Raji (cell line): ENCODE measurements around the gene PPP1R36.

Experiments
- POLR2A ChIP-seq: IDR thresholded peaks from 2 replicates; pipeline ENCODE4 v1.6.1; 2011; ENCODE audit warnings: low read depth, low read length, control low read depth; ENCODE audit not compliant: insufficient read depth

The PPP1R36 gene

DNA sequence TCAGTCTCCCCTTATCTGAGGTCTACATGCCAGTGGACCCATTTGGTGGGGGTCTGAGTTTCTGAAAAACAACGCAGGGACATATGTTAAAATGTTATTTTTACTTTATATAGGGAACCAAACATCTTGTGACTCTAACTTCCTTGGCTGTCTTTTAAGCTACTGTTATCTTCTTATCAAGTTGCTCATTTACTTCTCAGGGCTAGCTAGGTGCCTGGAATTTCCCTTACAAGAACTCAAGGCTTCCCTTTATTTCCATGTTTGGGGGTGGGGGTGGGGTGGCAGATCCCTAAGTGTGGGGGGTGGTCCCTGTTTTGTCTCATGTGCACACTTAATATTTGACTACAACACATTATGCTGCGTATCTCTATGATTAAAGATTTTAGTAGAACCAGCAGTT, 31.6 kb downstream of the PPP1R36 start:
- TF ChIP-seq POLR2A, result no peak

DNA sequence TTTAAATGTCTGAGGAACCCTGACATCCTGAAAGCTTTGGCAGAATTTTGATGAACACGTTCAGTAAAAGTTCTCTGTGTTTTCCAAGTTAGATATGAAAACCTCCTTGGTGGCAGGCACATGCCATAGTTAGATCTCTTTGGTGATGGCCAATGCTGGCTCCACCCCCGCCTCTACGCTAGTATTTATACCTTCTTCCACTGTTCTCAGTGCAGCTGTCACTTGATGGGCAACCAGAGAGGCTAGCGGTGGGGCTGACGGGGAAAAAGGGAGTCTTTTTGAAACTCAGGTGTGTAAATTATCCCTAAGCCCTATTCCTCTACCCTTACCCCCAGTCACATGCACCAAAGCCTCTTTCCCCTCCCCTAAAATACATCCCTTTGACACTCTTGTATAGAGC, 32.1 kb downstream of the PPP1R36 start:
- TF ChIP-seq POLR2A, result no peak

DNA sequence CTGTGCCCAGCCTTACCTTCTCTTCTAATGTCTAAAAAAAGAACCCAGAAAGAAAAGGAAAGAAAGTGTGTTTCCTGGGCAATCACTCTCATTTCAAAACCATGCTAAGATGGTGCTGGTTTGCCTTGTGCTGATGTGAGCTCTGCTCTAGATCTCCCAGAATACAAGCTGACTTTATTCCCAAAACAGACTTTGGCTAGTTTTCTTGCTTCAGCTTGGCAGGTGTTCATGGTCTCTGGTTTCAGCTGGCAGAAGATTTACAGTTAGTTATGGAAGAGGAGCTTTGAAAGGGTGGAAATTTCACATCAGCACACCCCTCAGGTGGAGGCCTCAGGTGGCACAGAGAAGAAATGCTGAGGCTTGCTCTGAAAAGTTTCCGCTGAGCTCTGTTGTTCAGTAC, 34.4 kb downstream of the PPP1R36 start:
- TF ChIP-seq POLR2A, result no peak

DNA sequence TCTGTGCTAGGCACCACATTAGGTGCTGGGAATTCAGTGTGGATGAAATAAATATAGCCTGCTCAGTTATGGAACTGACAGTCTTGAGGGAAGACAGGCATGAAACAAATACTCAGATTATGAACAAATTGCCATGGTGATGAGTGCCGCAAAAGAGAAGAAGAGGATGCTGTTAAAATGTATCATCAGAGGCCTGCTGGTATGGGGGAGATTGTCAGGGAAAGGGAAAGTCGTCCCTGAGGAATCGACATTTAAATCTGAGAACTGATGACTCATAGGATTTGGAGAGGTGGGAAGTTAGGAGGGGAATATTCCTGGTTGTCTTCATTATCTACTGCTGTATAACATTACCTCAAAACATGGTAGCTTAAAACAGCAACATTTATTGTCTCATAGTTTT, 42.0 kb downstream of the PPP1R36 start:
- TF ChIP-seq POLR2A, result no peak

DNA sequence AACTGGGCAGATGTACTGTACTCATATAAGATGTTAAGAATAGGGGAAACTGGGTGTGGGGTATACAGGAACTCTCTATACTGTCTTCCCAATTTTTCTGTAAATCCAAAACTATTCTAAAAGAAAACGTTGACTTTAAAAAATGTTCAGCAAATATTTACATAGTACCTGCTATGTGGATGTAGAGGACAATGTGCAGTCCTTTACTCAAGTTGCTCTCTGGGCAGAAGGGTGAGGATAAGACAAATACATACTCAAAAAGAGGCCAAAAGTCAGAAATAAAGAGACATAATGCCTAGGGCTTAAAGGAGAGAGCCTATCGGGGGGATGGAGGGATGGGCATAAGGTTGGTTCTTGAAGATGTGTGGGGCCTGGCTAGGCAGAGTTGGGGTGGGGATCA, 44.7 kb downstream of the PPP1R36 start:
- no peak for TF ChIP-seq POLR2A

DNA sequence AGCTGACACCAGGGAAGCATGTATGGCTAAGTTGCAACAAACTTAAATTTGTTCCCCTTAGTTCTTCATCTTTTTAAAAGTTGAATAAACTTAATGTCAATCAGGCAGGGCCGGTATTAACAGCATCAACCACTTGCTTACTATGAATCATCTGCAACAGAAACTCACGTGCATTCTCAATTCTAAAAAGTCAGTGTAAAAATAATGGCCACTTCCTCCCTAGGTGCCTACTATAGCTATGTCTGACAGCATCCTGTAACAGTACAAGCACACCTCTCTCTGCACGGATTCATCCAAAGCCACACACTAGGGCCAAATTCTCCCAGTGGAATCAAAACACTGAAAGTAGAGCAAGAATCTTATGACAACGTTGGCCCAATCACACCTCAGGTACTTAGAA, 48.6 kb downstream of the PPP1R36 start:
- no peak for TF ChIP-seq POLR2A

DNA sequence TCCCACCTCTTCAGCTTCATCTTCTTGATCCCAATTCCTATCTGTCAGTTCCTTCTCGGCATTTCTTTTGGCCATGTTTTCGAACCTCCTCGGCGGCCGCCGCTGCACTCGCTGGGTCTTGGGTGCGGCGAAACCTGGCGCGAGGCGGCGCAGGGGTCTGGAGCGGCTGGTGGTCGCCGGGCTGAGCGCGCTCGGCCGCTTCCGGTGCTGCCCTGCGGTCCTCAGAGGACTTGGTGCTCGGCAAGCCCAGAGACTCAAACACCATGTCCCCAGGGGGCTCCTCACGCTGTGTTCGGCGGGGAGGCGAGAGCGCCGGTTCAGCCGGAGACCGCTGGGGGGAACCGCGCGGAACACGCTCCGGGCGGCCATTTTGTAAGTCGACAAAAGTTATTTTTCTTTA, 51.8 kb downstream of the PPP1R36 start:
- no peak for TF ChIP-seq POLR2A

DNA sequence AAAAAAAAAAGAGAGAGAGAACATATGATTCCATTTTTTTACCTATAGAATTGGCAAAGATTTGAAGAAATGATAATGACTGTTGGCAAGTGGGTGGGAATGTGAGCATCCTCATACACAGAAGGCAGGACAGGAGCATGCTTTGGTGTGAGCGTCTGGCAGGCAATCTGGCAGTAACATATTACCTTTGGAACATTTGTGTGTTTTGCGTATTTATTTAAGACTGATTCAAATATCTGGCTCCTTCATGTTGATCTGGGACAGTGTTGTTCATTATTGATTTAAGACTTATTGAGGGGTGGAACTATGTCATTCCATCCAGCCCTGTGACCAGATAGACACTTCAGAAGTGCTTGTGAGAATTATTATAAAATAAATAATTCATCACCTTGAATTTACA, 53.1 kb downstream of the PPP1R36 start:
- TF ChIP-seq POLR2A, result no peak

DNA sequence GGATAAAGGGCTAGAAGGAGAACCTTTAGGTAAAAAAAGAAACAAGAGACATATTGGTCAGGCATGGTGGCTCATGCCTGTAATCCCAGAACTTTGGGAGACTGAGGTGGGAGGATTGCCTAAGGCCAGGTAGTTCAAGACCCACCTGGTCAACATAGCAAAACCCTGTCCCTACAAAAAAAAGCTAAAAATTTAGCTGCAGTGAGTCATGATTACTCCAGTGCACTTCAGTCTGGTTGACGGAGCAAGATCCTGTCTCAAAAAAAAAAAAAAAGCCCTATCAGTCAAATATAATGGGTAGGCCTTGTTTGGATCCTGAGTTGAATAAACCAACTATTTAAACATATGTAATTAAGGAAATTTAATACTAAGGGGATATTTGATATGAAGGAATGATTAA, 54.2 kb downstream of the PPP1R36 start:
- TF ChIP-seq POLR2A, result no peak

DNA sequence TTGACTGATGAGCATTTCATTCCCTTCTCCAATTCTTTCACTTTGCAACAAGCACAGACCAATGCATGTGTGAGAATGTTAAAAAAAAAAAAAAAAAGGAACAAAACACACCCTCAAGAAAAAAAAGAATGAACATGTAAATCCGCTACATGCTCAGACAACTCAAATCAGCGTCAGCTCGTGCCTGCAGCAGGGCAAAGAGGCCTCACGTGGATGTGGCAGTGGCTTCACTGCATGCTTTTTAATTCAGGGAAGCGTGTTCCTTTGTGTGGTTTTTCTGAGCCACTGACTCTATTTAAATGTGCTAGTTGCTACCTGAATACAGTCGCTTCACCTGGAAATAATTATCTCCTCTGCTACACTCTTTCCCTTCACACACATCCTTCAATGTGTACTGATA, 55.1 kb downstream of the PPP1R36 start:
- no peak for TF ChIP-seq POLR2A

DNA sequence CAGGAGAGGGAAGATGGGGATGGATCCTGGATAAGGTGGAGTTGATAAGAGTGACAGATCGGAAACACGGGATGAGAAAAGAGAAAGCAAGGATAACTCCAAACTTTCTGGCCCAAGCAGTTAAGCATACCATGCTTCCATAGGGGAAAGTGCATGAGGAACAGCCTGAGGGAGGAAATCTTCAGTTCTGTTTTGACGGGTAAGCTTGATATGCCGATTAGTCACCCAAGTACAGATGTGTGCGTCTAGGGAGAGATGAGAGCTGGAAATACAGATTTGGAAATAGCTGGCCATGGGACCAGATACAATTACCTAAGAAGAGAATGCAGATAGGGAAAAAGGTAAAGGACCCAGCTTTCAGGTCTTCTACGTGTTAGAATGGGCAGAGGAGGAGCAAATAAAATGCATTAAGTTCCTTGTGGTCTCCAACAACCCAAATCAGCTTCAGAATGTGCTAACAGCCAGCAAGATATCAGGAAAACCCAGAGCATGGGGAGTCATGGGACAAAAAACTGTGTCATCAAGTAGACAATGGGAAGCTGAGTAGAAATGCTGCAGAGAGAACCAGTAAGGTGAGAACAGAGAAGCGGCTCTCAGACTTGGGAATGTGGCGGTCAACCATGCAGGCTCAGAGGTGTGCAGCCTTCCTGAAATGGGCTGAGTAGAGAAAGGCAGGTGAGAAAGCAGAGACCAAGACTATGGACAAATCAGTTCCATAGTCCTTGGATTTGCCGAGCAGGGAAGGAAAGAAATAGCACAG, 56.3 kb downstream of the PPP1R36 start:
- TF ChIP-seq POLR2A, result no peak

DNA sequence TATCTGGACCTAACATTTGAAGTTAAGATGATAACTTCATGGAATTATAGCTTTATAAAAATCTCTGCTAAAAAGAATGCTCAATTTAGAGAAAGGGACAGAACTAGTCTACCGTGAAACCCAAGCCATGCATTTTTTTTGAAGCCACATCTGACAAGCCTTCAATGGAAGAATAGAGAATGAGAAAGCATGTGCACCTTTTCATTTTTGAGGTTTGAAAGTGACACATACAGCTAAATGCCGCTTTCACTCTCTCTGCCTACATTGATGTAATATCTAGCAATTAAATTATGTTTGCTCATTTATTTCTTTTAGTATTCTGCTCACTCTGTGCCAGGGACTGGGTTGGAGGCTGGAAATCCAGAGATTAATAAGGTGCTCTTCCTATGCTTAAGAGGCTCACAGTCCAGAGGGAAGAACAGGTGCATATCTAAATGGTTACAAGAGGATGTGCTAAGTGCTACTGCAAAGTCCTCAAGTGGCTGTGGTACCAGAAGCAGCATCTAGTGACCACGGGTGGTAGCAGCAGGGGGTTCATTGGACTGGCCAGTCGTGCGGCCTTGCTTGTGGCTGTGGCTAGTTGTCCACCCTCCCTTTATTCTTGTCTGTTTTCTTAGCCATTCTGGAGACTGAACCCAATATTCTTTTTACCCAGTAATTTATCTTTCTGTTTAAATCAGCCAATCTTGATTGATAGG, 60.4 kb downstream of the PPP1R36 start:
- TF ChIP-seq POLR2A, result no peak

DNA sequence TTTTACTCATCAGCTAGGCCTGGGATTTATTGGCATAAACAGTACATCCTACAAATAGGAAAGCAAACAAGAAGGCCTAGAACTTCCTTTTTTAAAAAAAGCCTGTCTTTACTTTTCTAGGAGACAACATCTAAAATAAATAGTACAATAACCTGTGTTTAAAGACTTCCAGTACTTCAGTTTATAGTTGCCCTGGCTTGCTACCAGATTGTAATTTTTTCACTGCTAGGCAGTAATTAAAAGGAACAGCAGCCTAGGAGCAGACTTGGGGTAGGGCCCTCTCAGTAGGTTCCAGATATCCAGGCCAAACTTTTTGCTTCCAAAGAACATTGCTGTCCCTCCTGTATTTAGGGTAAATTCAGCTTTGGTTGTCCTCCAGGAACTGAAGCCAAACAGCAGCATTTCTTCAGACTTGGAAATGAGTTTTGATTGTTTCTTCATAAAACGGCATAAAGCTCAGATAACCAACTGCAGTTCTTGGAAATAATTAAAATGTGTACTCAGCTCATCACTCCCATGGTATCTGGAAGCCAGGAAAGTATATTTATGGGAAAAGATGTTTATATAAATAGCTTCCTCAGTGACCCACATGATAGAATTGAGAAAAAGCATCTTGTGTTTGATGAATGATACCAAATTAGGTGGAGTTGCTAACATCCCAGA, 61.7 kb downstream of the PPP1R36 start:
- TF ChIP-seq POLR2A, result no peak

DNA sequence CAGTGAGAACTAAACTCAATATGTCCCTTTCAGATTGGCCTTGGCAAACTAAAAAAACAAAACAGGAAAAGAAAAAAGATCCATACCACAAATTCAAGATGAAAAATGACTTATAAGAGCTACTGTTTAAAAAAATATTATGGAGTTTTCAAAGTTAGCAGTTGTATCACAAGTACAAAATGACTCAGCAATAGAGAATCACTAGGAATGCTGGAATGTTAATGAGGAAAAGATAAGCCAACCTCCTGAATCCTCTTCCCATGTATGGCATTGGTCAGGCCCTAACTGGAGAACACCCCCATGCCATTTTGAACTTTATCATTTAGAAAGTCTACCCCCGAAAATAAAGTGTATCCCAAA, 62.2 kb downstream of the PPP1R36 start:
- TF ChIP-seq POLR2A, result no peak

DNA sequence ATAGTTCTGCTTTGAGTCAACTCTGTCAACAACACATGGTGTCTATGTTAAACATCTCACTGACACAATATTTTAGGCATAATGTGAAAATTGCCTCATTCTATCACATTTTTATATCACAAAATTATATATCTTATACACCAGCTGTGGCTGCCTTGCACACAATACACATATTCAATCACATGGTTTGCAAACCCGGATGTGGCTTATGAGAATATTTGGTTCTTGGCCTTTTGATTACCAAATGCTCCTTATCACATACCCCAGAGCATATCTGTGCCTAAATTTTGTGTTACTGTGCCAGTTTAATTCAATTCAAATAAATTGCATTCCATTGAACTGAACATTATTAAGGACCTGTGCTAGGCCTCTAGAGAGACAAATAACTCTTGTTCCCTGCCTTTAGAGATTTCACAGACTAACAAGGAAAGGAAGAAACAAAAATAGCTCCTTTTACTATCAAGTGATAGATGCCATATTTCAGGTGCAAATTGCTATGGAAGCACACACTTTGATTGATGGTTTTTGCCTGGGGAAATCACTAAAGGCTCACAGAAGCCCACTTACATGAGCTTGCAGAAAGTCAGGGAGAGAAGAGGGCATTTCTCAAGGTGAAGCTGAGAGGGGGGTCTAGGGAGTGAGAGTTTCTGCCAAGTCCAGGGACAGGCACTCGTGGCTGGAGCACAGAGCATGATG, 63.4 kb downstream of the PPP1R36 start:
- TF ChIP-seq POLR2A, result no peak

DNA sequence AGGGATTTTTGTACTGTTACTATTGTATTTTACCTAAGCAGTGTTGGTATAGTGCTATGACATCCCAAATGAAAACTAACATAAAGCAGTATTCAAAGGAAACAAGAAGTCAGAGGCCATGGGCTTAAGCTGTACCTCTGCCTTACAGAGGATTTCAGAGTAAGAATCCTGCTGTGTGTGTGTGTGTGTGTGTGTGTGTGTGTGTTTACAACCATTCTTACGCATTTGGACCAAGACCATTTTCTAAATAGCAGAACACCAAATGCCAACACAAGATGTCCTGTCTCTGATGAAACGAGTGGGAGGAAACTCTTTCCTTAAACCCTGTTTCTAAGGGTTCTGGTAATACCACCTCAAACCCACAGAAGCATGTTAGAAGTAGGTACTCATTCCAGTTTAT, 64.4 kb downstream of the PPP1R36 start:
- no peak for TF ChIP-seq POLR2A

DNA sequence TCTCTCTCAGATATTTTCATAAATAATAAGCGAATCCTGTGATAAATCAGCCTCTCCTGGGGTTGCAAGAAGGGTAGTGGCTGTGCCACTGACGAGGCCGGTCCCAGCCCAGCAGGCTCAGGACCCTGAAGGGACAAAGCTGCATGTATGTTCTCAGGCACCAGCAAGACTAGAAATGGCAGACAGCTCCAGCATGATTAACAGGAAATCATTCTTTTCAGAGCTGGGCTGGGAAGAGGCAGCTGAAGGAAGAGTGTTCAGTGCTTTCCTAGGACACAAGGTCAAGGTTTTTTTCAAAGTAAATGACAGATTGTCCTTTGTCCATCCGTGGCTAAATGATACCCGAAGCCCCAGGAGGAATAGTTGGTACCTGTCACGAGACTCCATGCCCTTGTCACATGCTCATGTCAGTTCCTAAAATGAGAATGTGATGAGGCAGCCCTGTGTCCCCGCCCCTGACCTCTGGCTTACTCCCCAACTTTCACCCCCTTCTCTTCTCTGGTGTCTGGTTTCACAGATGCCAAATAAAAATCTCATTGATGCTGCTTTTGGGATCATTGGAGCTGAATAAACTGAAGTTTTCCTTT, 65.1 kb downstream of the PPP1R36 start:
- no peak for TF ChIP-seq POLR2A
